HUES48 (cell line): ENCODE data around the gene NBL1.

Experiments
- H3K27ac ChIP-seq: one replicate; pipeline ENCODE4 v1.7.0; 2013; ENCODE audit warnings: low read depth, low read length, inconsistent platforms
- H3K27me3 ChIP-seq: 2 replicates; pipeline ENCODE4 v1.6.1; 2013; ENCODE audit warnings: mild to moderate bottlenecking, low read length; ENCODE audit not compliant: control insufficient read depth, insufficient read depth
- H3K36me3 ChIP-seq: 2 replicates; pipeline ENCODE4 v1.6.1; 2013; ENCODE audit warnings: low read length; ENCODE audit not compliant: control insufficient read depth, insufficient read depth
- H3K4me1 ChIP-seq: 2 replicates; pipeline ENCODE4 v1.6.1; 2013; ENCODE audit warnings: mild to moderate bottlenecking, low read length; ENCODE audit not compliant: control insufficient read depth, insufficient read depth
- H3K4me3 ChIP-seq: 2 replicates; pipeline ENCODE4 v1.5.1; 2013; ENCODE audit warnings: mild to moderate bottlenecking, low read depth, low read length
- H3K9ac ChIP-seq: 2 replicates; pipeline ENCODE4 v1.6.1; 2013; ENCODE audit warnings: mild to moderate bottlenecking, low read depth, low read length, moderate library complexity
- H3K9me3 ChIP-seq: 2 replicates; pipeline ENCODE4 v1.6.1; 2013; ENCODE audit warnings: low read length; ENCODE audit not compliant: control insufficient read depth, insufficient read depth

Gene NBL1

DNA sequence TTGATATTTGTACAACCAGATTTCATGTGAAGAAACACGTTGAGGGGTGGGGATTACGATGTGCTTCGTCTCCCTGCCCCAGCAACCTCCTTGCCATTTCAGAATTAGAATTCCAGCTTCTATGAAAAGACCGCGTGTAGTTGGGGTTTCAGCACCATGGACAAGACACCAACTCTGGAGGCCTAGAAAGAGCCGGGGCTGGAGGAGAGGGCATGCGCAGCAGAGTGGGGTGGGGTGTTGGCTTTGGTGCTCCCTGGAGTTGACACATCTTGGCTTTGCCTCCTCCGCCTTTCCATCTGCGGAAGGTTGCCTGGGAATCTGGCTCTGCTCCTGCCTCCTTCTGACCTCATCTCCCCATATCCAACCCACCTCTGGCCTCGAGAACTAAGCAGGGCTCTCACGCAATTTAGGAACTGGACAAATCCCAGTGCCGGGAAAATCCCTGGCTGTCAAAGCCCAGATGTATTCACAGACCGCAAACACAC is 32.4 kb downstream of the NBL1 start:
- no peak overlapping the region for H3K27ac ChIP-seq
- H3K27me3 ChIP-seq: peaks cover 12% of the 10 kb centered on the region
- H3K36me3 ChIP-seq: no peaks in the 10 kb centered on the region
- no peaks in the 10 kb centered on the region for H3K4me1 ChIP-seq
- no peak overlapping the region for H3K9ac ChIP-seq
- no peaks in the 10 kb centered on the region for H3K9me3 ChIP-seq
- no peak overlapping the region for H3K4me3 ChIP-seq

DNA sequence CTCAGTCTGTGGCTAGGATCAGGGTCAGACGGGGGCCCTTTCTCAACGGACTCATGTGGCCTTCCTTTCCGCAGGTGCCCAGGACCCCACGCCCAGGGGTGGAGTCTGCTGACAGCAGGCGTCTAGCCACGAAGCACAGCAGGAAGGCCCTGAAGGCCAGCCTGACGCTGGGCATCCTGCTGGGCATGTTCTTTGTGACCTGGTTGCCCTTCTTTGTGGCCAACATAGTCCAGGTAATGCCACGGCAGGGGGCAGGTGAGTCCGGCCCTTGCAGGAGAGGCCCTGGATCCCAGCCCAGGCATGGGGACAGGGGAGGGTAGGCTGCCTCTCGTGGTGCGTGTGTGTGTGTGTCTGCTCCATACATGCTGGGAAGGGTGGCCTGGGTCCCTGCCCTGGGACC is 34.4 kb downstream of the NBL1 start:
- Histone ChIP-seq H3K27ac (no peak overlapping the region), H3K27me3 (peaks cover 12% of the 10 kb centered on the region), H3K9me3 (no peaks in the 10 kb centered on the region), H3K36me3 (no peaks in the 10 kb centered on the region), H3K4me1 (no peaks in the 10 kb centered on the region), H3K9ac (no peak overlapping the region), H3K4me3 (no peak overlapping the region)

DNA sequence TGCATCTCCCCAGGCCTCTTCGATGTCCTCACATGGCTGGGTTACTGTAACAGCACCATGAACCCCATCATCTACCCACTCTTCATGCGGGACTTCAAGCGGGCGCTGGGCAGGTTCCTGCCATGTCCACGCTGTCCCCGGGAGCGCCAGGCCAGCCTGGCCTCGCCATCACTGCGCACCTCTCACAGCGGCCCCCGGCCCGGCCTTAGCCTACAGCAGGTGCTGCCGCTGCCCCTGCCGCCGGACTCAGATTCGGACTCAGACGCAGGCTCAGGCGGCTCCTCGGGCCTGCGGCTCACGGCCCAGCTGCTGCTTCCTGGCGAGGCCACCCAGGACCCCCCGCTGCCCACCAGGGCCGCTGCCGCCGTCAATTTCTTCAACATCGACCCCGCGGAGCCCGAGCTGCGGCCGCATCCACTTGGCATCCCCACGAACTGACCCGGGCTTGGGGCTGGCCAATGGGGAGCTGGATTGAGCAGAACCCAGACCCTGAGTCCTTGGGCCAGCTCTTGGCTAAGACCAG is 34.9 kb downstream of the NBL1 start:
- no peak overlapping the region for H3K9ac ChIP-seq
- H3K27ac ChIP-seq: no peak overlapping the region
- no peaks in the 10 kb centered on the region for H3K36me3 ChIP-seq
- no peak overlapping the region for H3K4me3 ChIP-seq
- peaks cover 12% of the 10 kb centered on the region for H3K27me3 ChIP-seq
- H3K9me3 ChIP-seq: no peaks in the 10 kb centered on the region
- no peaks in the 10 kb centered on the region for H3K4me1 ChIP-seq

DNA sequence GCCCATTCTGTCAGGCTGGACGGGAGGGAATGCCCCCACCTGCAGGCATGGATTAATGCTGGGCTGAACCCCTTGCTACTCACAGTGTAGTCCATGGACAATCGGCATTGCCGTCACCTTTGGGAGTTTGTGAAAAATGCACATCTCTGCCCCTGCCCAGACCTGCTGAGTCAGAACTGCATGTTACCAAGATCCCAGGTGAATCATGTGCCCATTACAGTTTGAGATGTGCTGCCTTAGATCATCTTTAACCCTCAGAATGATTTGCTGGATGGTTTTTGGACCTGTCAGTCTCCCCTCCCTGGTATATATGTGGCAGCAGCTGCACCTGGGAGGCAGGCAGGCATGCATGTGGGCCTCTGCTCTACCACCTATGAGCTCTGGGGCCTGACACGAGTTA is 35.6 kb downstream of the NBL1 start:
- Histone ChIP-seq H3K9me3 (no peaks in the 10 kb centered on the region), H3K4me1 (no peaks in the 10 kb centered on the region), H3K27ac (no peak overlapping the region), H3K4me3 (no peak overlapping the region), H3K27me3 (peaks cover 12% of the 10 kb centered on the region), H3K9ac (no peak overlapping the region), H3K36me3 (no peaks in the 10 kb centered on the region)

DNA sequence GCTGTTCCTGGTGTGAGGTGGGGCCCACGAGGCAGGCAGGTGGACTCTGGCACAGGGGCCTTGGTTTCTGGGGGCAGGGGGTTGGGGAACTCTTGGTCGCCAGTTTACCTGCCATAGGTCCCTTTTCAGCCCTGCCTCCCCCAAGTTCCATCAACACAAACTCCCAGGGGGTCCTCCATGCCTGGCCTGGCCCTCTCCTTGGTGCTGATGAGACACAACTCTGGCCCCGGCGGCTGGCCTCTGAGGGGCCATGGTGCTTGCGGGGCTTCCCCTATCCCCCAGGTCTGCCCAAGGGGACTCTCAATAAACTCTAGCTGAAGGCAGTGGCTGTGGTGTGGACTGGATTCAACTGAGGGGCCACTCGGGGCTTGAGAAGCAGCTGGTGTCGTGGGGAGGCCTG is 36.5 kb downstream of the NBL1 start:
- H3K9ac ChIP-seq: no peak overlapping the region
- no peaks in the 10 kb centered on the region for H3K9me3 ChIP-seq
- no peaks in the 10 kb centered on the region for H3K36me3 ChIP-seq
- no peak overlapping the region for H3K4me3 ChIP-seq
- H3K27me3 ChIP-seq: peaks cover 3% of the 10 kb centered on the region; the same call in 1 of the 2 replicates
- no peak overlapping the region for H3K27ac ChIP-seq
- no peaks in the 10 kb centered on the region for H3K4me1 ChIP-seq

DNA sequence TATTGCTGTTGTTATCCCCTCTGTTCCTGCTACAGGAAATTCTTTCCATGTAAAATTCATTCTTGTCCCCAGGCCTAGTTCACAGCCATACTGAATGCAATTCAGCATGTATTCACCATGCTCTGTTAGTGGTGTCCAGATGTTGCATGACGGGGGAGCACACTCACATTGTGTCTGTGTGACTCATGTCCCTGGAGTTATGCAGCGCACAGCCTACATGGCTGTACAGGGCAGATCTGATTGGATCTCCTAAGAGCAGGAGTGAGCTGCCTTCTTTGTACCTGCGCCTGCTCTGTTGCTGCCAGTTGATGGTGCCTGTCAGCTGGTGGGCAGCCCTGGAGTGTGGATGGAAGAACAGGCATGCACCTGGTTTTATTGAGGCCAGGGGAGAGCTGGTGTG is 38.1 kb downstream of the NBL1 start:
- Histone ChIP-seq H3K4me1 (peaks cover 5% of the 10 kb centered on the region; the same call in 1 of the 2 replicates), H3K9ac (no peak overlapping the region), H3K27ac (no peak overlapping the region), H3K36me3 (no peaks in the 10 kb centered on the region), H3K4me3 (no peak overlapping the region), H3K27me3 (no peaks in the 10 kb centered on the region), H3K9me3 (no peaks in the 10 kb centered on the region)

DNA sequence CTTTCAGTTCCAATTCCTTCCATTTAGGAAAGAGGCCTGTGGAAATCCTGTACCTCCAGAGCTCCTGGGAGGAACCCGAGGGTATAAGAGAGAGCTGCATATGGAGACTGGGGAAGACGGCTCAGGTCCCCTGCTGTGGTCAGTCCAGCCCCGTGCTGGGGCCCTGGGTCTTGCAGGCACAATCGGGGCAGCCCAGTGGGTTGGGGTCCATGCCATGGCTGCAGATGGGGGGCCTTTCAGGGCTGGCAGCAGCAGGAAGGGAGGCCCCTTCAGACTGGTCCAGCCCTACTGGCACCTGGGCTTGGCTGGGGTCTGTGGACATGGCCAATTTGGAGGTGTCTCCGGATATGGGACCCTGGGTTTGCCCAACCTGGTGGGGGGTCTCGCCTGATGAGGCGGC is 38.8 kb downstream of the NBL1 start:
- Histone ChIP-seq H3K9me3 (no peaks in the 10 kb centered on the region), H3K27me3 (no peaks in the 10 kb centered on the region), H3K27ac (no peak overlapping the region), H3K4me3 (no peak overlapping the region), H3K36me3 (no peaks in the 10 kb centered on the region), H3K9ac (no peak overlapping the region), H3K4me1 (peaks cover 5% of the 10 kb centered on the region; the same call in 1 of the 2 replicates)

DNA sequence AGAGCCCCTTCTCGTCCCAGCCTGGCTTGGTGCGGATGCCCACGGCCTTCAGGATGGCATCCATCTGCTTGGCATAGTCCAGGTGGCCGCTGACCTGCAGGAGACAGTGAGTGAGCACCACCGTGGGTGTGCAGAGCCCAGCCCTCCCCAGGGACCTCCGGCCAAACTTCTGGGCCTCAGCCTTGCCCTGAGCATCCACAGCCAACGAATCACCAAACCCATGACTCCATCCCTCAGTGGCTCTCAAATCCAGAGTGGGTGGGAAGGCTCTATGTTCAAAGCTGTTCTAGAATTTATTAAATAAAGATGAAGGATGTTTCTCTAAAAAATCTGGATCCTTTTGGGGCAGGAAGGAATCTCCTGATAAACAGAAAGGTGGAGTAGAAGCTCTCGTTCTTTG is 39.2 kb downstream of the NBL1 start:
- no peaks in the 10 kb centered on the region for H3K9me3 ChIP-seq
- no peaks in the 10 kb centered on the region for H3K27me3 ChIP-seq
- H3K4me3 ChIP-seq: no peak overlapping the region
- H3K36me3 ChIP-seq: no peaks in the 10 kb centered on the region
- no peak overlapping the region for H3K9ac ChIP-seq
- no peak overlapping the region for H3K27ac ChIP-seq
- peaks cover 5% of the 10 kb centered on the region; the same call in 1 of the 2 replicates for H3K4me1 ChIP-seq

DNA sequence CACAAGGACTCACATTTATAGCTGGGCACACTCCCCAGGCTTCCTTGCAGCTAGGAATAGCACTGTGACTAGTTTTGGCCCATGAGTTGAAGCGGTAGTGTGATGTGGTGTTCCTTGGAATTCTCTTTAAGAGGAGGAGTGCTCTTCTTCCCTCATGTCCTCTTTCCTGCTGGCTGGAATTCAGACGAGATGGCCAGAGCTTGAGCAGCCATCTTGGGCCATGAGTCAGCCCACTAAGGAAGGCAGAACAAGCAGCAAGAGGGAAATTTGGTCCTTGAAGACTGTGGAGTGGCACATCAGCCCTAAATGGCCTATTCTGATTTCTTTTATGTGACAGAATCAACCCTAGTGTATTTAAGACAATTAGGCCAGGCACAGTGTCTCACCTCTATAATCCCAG is 40.6 kb downstream of the NBL1 start:
- H3K9me3 ChIP-seq: no peaks in the 10 kb centered on the region
- H3K27me3 ChIP-seq: no peaks in the 10 kb centered on the region
- no peak overlapping the region for H3K9ac ChIP-seq
- peaks cover 8% of the 10 kb centered on the region; the same call in 1 of the 2 replicates for H3K4me1 ChIP-seq
- H3K4me3 ChIP-seq: no peak overlapping the region
- no peaks in the 10 kb centered on the region for H3K36me3 ChIP-seq
- no peak overlapping the region for H3K27ac ChIP-seq

DNA sequence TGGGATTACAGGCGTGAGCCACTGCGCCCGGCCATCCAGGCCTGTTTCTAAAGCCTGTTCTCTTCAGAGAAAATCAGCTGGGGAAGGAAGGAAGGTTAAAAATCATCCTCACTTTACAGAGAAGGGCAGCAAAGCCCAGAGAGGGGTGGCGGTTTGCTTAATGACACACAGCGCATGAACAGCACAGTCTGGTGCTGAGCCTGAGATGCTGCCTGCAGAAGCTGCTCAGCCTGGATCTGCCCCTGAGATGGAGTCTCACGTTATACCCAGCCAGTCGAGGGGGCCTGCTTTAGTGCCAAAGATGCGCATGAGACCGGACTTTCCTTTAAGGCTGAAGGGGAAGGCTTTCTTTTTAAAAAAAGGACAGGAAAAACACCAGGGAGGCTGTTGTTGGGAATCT is 41.9 kb downstream of the NBL1 start:
- Histone ChIP-seq H3K4me1 (peaks cover 8% of the 10 kb centered on the region; the same call in 1 of the 2 replicates), H3K9ac (no peak overlapping the region), H3K27me3 (no peaks in the 10 kb centered on the region), H3K36me3 (no peaks in the 10 kb centered on the region), H3K4me3 (no peak overlapping the region), H3K27ac (no peak overlapping the region), H3K9me3 (no peaks in the 10 kb centered on the region)

DNA sequence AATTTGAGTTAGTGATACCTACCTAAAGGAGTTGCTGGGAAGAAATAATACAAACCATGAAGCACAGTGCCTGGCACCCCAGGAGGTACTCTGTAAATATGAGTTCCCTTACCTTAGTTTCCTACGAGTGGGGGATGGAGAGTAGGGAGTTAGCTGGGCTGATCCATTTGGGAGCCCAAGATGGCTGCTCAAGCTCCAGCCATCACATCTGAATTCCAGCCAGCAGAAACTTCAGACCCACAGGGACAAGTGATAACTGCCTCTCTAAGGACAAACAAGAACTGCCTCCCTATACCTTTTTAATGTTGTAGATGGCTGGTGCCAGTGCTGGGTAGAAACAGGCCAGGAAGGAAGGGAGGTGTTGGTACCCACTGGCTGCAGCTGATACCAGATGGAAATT is 43.3 kb downstream of the NBL1 start:
- peaks cover 8% of the 10 kb centered on the region; the same call in 1 of the 2 replicates for H3K4me1 ChIP-seq
- H3K4me3 ChIP-seq: no peak overlapping the region
- no peaks in the 10 kb centered on the region for H3K9me3 ChIP-seq
- no peaks in the 10 kb centered on the region for H3K36me3 ChIP-seq
- no peaks in the 10 kb centered on the region for H3K27me3 ChIP-seq
- no peak overlapping the region for H3K9ac ChIP-seq
- H3K27ac ChIP-seq: no peak overlapping the region
